HG02852 (cell line): ENCODE data around the gene PDPK1.
A peak's percentile ranks its signal among the peaks of the same experiment; 100 is the strongest.
"Not testable (repeated sequence)": the region's sequence is repeated elsewhere in the genome, so short reads cannot be mapped to it uniquely, and the experiment has no call there.

Experiments
- ATAC-seq: cut with Tn5 transposase; IDR thresholded peaks from one replicate; pipeline ENCODE4 v1.9.1; 2021; ENCODE audit warnings: mild to moderate bottlenecking, moderate library complexity; ENCODE audit not compliant: unreplicated experiment

The PDPK1 gene

DNA sequence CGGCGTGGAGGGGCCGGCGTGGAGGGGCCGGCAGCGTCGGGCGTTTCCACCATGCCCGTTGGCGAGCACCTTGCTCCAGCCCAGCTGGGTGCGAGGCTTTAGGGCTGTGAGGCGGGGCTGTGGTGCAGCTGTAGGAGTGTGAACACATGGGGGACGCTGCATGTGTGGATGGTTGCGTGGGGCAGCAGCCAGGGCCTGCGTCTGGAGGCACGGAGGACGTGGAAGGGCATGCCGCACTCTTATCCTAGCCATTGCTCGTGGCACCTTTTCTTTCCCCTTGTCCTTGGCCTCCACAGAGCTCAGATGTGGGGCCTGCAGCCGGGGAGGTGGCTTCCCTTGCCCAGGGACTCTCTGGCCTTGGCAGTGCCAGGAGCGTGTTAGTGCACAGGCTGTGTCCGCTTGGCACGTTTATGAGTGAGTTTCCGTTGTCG, 47.8 kb downstream of the PDPK1 start:
- no peak for ATAC-seq

DNA sequence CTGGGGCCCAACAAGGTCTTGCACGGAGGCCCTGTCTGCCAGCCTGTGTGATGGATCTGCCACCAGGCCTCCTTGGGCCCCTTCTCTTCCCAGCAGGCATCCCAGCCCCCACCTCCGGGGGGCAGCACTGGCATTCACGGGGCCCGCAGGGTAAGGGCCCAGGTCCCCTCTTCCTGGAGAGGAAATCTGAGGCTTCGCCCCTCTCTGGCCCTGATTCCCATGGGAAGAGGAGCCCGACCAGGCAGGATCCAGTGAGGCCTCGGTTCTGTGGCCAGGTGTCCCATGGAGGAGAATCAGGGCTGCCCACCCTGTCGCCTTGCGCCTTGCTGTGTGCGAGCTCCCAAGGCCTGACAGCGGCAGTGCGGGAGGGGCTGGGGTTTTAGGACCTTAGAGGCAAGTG, 48.4 kb downstream of the PDPK1 start:
- no peak for ATAC-seq

DNA sequence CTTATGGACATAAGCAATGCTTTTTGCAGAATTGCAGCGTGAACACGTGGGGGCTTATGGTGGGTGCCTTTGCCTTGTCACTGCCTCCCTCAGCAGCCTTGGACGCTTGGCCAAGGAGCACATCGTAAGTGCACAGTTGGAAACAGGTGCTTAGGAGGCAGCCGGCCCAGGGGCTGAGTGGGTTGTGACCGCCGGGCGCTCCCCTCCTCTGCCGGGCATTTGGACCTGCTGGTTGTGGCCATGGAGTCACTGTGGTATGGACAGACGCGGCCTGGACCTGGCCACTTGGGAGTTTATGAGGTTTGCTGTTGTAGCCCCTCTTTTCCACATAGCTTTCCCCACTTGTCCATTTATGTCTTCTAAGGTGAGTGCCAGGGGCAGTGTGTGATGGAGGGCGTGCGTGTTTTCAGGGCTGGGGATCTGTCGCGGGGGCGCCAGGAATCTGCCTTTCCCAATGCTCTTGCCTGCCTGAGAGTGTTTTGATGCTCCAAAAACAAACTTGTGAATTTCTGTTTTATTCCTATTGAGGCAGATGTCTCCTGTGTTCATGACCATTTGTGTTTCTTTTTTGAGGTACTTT, 49.2 kb downstream of the PDPK1 start:
- no peak for ATAC-seq

DNA sequence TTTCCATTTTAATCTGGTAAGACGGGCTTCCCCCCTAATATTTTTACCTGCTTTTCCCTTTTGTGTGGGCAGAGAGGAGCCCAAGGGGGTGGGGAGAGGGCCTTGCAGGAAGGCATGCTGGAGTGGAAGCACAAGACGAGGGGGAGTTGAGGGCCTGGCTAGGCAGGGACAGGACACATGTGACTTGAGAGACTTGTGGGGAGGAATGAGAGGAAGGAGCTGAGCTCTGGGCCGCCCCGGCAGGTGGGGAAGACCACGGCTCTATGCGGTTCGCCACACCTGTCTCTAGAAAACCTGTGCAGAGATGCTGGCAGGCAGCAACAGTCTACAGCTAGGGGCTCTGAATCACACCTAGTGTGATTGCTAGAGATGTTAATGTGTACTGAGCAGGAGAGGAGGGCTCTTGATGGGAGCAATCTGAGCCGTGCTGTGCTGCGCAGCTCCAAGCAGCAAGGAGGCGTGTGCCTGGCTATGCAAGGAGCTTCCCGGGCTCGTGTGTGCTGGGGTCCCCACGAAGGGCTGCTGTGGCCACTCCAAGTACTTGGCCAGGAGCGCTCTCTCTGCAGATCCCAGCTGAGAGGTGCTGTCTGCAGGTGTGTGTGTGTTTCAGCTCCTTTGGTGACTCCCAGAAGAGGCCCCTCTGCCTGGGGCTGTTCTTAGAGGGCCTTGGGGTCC, 50.2 kb downstream of the PDPK1 start:
- no peak for ATAC-seq

GRCh38 chr16:2591476-2592240, 53.8 kb downstream of the PDPK1 start:
- ATAC-seq = no peak

GRCh38 chr16:2592786-2593185, 55.0 kb downstream of the PDPK1 start:
- ATAC-seq = no peak

GRCh38 chr16:2595393-2596205, 57.8 kb downstream of the PDPK1 start:
- no peak for ATAC-seq

DNA sequence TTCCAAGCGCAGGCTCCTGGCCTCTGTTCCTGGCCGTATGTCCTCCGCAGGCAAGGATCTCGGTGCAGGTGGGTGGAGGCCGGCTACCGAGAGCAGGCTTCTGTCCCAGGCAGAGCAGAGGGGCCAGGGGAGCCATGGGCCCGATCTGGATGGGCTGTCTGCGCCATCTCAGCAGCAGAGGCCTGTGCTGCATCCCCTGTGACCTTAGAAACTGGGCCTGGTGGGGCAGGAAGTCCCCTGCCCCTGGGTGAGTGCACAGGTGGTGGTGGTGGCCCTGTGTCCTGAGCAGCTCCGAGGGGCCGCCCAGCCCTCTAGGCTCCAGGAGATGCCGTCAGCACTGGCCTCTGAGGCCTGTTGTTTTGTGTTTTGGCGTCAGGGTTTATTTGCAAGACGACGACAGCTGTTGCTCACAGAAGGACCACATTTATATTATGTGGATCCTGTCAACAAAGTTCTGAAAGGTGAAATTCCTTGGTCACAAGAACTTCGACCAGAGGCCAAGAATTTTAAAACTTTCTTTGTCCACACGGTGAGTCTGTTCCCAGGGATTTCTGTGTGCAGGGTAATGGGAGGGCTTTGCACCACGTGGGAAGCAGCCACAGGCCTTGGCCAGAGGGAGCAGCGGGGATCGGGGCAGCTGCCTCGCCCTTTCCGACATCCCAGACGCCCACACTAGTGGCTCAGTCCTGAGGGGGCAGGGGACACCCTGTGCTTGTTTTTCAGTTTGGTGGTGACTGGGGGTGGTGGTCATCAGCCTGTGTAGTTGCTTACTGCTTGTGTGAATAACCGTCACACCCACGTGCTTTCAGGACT, 59.1 kb downstream of the PDPK1 start:
- ATAC-seq = no peak

- no peak for ATAC-seq
Observed at GRCh38 chr16:2597560-2597902, 59.7 kb downstream of the PDPK1 start.

GRCh38 chr16:2598133-2598641, 60.4 kb downstream of the PDPK1 start:
- no peak for ATAC-seq

DNA sequence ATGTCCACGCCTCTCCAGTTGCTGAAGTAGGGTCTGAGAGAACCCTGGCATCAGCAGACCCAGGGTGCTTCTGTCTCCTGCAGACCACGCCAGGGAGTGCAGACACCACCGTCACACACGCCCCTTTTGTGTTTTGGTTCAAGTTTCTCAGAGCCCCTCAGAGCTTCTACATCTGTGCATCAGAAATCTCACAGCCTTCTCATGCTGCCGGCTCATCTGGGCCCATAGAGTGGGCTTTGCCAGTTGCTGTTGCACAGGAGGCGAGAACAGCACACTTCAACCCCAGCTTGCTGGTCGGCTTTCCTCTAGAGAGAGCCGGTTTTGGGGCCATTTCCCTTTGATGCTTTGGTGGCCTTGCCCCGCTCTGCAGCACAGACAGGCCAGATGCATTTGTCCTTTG, 60.9 kb downstream of the PDPK1 start:
- no peak for ATAC-seq

DNA sequence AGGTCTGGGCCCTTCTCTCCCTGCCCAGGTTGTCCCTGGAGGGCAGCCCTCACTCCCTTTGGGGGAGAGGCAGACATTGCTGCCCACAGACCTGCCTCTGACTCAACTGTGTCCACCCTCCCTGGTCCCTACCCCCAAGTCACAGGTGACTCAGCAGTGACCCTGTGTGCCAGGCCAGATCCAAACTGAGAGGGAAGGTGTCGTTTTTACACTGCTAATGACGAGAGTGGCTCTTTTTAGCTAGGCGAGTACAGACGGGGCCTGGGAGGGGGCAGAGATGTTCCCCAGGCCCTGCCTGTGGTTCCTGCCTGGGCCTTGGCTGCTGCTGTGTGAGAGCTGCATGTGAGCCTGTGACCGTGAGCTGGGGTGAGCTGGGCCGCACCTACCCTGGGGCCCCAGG, 61.3 kb downstream of the PDPK1 start:
- not testable (repeated sequence) for ATAC-seq

DNA sequence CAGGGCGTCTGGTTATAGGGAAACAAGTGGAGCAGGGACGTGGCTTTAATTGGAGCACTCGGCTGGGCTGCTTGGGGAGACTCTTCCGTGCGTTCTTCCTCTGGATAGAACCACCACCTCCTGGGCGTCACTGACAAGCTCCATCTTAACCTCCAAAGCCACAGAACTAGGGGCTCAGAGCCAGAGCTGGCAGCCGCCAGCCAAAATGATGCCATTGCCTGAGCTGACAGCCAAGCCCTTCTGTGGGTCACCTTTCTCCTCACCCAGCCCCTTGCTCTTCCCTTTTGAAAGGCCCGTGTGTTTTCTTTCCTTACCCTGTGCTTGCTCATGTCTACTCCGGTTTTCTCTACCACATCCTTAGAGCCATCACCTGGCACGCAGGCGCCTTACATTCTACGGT, 62.0 kb downstream of the PDPK1 start:
- ATAC-seq = not testable (repeated sequence)

DNA sequence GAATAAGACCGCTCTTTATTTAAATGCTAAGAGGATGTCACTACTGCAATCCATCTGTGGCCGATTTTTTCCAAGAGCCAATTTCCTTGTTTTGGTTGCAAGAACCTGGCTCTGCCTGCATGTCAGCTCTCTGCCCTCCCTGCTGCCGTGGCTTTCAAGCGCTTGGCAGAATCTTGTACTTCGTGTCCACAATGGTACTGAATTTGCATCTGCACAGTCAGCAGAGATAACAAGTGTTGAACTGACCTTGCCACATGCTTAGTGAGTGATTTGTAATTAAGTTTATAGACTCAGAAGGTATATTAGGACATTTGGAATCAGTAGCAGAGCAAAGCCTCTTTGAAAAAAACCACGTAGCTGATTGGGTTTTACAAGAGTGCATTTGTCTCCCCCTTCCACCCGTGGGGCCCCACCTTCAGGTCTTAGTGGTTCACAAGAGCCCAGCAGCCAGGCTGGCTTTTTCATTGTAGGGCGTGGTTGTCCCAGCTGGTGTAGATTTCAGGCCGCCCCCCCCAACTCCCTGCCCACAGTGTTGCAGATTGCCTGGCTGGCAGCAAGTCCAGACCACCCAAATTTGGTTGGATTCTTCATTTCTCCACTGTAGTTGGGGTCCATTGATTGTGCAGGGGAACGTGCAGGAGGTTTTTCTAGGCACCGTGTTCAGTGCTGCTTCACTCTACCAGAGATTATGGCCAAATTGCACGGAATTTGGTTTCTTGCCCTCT, 63.6 kb downstream of the PDPK1 start:
- not testable (repeated sequence) for ATAC-seq

DNA sequence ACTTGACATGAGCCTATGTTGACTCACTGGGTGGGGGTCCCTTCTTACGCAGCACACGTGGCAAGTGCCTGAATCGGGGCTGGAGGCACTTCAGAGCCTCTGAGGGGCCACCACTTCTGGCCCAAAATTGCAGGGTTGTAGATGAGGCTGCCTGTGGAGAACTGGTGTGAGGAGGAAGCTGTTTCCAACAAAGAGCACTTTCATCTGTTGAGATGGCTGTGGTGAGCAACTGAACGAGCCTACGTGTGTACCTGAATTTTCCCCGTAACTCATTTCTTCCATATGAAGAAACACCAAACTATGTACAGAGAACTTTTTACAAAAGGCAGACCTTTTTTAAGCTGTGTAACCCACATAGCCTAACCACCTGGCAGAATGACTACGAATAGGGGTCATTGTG, 64.4 kb downstream of the PDPK1 start:
- ATAC-seq = not testable (repeated sequence)

DNA sequence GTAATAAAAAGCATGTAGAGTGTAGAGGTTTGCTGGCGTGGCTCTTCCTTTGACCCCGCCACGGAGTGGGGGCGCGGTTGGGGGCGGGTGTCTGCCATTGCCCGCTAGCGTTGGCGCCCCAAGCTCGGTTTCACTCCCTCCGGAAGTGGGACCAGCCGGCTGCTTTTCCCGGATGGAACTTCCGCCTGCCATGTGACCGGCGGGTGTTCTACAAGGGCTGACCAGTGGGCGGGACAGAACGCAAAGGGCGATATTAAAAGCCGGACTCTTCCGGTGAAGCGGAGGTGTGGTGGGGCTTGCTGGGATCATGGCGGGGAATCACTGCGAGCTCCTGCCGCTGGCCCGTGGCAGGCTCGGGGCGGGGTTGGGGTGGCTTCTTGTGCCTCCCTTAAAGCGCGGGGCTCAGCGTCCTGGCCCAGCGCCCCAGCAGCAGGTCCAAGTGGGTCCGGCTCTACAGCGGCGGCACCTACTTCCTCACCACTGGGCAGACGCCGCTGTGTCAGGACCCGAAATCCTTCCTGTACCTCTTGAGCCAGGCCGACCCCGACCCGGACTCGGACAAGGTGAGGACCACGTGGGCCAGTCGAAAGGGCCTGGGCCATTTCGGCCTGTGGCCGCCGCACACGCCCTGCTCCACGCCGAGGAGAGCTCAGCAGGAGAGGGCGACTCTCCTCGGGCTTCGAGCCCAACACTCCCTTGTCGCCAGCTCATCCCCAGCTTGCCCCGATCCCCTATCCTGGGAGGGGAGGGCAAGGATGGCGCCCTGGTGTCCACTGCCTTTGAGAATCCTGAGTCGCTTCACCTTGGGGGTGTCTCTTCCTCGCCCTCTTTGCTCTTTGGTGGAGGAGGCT, 65.6 kb downstream of the PDPK1 start:
- peak; percentile 66 for ATAC-seq

GRCh38 chr16:2604016-2604369, 66.2 kb downstream of the PDPK1 start:
- not testable (repeated sequence) for ATAC-seq

- ATAC-seq = not testable (repeated sequence)
Observed at GRCh38 chr16:2606820-2607219, 69.0 kb downstream of the PDPK1 start.

DNA sequence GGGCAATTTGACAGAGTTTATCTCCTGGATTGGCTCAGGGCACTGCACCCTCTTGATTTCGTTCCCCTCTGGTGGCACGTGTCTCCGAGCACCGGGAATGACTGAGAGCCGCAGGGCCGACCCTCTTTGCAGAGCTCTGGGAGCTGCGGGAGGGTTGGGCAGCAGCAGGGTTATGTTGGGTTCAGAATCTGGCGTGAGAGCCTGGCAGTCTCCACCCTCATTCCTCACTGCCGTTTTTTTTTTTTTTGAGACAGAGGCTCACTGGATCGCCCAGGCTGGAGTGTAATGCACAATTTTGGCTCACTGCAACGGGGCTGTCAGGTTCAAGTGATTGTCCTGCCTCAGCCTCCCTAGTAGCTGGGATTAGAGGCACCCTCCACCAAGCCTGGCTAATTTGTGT, 71.5 kb downstream of the PDPK1 start:
- ATAC-seq = not testable (repeated sequence)
